SK-MEL-5 (cell line): ENCODE measurements around the gene BAG1. TPM values are rescaled to one million over a fixed set of nuclear protein-coding genes. Genes with fewer than 3 reads are reported as not detected.

Experiments
- DNase-seq: peaks from one replicate; pipeline ENCODE4 v3.0.0-alpha.2; 2016; ENCODE audit warnings: low read depth, low spot score
- in situ Hi-C: cut with HindIII; loops from 2 replicates; pipeline ENCODE4 v1.10.0; 2016; ENCODE audit warnings: low sequenced_read_pairs, high pct_unique_total_duplicates, low pct_unique_long_range_greater_than_20kb
- polyA plus RNA-seq, 2 experiments: library from polyadenylated mRNA; depleted of rRNA; stranded (reverse); fragments of >200 nt; gene quantifications; 2 replicates each; pipeline ENCODE4 v1.2.3, GENCODE V29; 2015
- total RNA-seq: library from RNA; depleted of rRNA; stranded (reverse); fragments of >200 nt; shearing (Covaris generic); gene quantifications from 2 replicates; pipeline ENCODE4 v1.2.3, GENCODE V29; 2014; rRNA removed

The BAG1 gene
- 50.8 and 60.9 TPM in 2 replicates for total RNA-seq
- 76.2 and 84.9 TPM in 2 replicates for polyA plus RNA-seq (2015; cell fraction: cytosol; rRNA removed)
- 23.4 and 54.3 TPM in 2 replicates for polyA plus RNA-seq (2015; cell fraction: nucleus; rRNA removed)

DNA sequence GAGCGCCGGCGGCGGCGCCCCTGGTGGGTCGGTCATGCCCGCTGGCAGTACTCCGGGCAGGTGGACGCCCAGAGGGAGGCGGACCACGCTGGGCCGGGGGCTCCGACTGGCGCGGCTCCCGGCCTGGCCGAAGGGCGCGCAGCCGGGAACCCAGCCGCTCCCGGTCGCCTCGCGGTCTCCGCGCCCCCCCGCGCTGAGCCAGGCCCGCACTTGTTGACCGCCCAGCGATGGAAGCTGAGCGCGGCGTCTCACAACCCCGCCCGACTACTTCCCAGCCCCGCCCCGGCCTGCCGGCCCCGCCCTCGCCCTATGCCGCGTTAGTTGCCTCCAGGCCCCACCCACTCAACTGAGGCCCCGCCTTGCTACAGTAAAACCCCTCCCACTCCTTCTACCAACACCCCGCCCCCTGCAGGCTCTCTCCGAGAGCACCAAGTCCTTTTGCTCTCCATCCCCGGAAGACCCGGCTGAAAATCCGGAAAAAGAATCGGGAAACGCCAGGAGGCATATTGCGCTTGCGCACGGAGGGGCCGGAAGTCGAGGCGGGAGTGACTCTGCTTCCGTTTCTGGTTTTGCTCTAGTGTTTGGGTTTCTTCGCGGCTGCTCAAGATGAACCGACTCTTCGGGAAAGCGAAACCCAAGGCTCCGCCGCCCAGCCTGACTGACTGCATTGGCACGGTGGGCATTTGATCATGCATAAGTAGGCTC is at the start of gene BAG1, which contains the start of gene CHMP5:
BAG1 (minus strand) TSS at position 236 of the 705 bp plus-strand sequence.
CHMP5 (plus strand) TSS at position 577 of the 705 bp plus-strand sequence; CDS start at position 607, 30 bp downstream.
- DNase-seq: peak; percentile 98
- in situ Hi-C loops: no loop called here

DNA sequence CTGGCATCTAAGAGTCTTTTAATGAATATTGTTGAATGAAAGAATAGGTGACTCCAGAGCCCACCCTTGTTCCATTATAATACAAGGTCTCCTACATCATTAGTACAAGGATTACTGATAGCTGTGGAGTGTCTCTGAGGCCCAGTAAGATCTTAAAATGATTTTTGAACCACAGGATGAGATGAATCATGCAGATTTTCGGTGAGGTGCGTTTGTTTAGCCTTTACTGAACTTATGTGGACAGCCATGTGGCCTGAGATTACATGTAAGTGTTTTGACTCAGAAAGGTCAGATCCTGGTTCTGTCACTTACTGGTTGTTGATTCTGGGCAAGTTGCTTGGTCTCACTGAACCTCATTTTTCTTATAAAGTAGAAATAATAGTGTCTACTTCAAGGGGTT is 47.4 kb upstream of the BAG1 start:
- DNase-seq: no peak
- in situ Hi-C loops: no loop called here

DNA sequence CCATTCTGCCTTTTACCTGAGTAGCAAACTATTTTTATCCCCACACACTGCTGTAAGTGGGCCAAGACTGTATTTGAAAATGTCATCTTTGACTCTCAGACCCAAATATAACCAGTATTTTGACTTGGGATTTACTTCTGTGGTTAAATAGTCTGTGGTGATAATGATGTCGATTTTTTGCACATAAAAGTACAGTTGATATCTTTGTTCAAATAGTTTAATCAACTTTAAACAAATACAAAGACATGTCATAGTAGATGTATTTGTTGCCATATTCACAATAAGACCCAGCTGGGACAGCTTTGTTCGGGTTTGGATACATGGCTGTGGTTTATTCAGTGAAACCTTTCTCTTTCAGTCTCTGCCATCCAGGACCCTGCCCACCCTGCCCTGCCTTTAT is 46.2 kb upstream of the BAG1 start:
- in situ Hi-C loops: no loop called here

DNA sequence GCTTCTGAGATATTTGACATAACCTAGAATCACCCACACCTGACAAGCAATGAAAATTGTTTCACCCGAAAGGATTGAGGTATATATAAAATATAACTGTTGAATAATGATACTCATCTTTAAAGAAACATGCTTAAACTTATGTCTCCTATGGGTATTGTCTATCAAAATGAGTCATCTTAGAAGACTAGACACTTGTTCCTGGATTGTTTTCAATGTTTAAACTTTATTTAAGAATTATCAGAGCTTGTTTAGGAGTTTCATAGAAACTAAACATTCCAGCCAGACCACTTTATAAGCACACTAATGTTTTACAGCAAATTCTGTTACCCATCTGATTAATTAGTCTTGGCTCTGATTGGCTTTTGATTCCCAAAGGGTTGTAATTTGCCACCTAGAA is 45.4 kb upstream of the BAG1 start:
- DNase-seq: no peak
- in situ Hi-C loops: no loop called here

More for the DNA sequence above, 46.2 kb upstream of the BAG1 start:
- no peak for DNase-seq

DNA sequence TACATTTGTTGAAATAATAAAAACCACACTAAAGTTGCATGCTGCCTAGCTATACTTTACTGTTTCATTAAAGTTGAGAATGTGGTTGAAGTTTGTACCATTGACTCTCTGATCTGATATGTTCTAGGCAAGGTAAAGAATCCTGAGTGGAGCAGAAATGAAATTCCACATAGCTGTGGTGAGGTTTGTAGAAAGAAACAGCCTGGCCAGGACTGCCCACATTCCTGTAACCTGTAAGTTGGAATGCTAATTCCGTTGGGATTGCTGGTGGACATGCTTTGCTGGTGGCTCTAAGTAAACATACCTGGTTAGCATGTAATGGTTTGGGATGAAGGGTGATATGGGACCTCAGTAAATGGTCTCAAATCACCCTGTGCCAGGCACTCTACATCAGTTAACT is 42.6 kb upstream of the BAG1 start:
- in situ Hi-C loops: no loop called here
- no peak for DNase-seq

DNA sequence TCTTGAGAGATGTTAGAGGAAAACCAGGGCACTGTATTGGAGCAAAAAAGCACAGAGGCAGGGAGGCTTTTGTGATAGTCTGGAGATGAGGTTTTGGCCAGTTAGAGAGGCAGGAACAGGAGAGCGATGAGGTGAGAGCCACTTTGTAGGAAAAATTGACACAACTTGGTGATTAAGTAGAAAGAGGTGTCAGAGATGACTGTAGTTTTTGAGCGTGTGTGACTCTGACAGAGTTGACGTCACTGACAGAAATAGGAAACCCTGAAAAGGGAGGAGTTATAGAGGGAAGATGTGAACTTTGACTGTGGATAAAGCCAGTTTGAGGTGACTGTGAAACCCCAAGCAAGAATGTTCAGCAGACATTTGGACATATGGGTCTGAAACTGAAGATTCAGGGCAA is 41.5 kb upstream of the BAG1 start:
- no peak for DNase-seq
- in situ Hi-C loops: no loop called here

DNA sequence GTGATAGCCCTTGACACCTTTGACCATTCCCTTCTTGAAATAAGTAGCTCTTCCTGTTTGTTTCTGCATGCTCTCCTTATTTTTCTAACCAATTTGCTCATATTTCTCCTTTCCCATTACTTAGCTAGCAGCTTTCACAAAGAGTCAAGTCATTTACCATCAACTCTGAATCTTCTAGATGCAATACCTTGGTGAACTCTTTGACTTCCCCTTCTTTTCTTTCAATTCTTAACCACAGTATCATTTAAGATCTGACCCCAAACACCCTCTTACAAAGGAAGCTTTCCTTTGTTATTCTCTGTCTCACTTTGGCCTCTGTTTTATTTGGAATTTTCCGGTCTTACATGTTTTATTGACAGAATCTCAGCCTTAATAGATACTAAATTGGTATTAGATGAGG is 39.9 kb upstream of the BAG1 start:
- no peak for DNase-seq
- in situ Hi-C loops: no loop called here

DNA sequence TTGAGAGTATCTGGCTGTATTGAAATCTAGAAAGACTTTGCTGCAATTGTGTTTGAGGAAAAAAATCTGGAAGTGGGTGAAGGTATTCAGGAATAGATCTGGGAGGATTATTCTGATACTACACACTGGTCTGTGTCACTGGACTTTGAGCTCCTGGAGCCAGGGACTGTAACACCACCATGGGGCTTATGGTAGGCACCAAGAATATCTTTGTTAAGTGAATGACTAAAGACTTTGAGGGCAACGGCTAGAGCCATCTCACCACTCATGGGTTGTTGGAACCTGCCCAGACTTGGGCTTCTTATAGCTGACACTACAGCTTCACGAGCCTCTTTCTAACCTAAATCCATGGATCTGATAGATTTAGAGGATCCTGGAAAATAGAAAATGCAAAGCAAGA is 36.0 kb upstream of the BAG1 start:
- in situ Hi-C loops: no loop called here

DNA sequence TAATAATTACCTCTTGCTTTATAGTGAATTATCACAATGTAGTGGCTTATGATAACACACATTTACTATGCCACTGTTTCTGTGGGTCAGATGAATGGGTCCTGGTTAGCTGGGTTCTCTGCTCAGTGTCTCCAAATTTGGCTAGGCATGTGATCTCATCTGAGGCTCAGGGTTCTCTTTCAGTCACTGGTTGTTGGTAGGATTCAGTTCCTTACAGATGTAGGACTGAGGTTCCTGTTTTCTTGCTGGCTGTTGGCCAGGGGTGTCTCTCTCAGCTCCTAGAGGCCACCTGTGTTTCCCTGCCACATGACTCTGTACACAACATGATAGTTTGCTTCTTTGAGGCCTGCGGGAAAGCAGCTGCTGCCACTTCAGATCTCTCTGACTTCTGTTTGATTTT is 32.9 kb upstream of the BAG1 start:
- peak; percentile 14 for DNase-seq
- in situ Hi-C loops: no loop called here

More for the DNA sequence above, 36.0 kb upstream of the BAG1 start:
- DNase-seq: no peak

DNA sequence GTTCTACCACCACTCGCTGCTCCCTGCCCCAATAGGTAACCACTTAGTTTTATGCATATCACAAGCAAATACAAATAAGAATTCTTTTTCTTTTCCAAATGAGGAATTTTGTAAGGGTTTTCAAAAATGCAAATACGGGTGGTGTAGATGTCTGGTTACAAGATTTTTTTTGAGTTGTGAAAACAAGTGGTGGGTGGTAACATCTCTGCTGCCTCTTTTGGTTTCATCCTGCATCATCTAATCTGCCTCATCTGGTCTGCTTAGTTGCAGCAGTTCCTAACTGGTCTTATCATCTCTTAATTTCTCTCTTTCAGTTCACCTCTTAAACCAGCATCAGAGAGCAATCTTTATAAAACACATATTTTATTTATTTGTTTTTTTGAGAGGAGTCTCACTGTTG is 31.1 kb upstream of the BAG1 start:
- DNase-seq: no peak
- in situ Hi-C loops: no loop called here

DNA sequence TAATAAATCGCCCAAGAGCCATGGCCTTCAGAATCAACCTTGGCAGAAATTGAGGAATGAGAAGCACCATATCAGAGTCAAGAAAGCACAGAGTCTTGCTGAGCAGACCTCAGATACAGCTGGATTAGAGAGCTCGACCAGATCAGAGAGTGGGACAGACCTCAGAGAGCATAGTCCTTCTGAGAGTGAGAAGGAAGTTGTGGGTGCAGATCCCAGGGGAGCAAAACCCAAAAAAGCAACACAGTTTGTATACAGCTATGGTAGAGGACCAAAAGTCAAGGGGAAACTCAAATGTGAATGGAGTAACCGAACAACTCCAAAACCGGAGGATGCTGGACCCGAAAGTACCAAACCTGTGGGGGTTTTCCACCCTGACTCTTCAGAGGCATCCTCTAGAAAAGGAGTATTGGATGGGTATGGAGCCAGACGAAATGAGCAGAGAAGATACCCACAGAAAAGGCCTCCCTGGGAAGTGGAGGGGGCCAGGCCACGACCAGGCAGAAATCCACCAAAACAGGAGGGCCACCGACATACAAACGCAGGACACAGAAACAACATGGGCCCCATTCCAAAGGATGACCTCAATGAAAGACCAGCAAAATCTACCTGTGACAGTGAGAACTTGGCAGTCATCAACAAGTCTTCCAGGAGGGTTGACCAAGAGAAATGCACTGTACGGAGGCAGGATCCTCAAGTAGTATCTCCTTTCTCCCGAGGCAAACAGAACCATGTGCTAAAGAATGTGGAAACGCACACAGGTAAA is 30.3 kb upstream of the BAG1 start:
- in situ Hi-C loops: no loop called here
- DNase-seq: no peak

DNA sequence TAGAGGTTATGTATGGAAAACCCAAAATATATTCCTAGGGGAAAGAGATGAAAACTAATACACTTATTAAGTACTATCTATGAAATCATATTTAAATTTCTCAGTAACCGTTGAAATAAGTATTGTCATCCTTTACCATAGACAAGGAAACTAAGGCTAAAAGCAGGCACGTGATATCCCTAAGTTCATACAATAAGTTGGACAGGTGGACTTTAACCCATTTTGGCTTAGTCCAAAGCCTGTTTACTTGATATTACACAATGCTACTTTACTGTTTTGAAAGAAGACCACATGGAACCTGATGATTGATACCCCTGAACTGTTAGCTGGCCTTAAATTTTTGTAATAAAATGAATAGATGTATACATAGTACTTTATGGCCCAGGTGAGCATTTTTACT is 29.3 kb upstream of the BAG1 start:
- no peak for DNase-seq
- in situ Hi-C loops: no loop called here

DNA sequence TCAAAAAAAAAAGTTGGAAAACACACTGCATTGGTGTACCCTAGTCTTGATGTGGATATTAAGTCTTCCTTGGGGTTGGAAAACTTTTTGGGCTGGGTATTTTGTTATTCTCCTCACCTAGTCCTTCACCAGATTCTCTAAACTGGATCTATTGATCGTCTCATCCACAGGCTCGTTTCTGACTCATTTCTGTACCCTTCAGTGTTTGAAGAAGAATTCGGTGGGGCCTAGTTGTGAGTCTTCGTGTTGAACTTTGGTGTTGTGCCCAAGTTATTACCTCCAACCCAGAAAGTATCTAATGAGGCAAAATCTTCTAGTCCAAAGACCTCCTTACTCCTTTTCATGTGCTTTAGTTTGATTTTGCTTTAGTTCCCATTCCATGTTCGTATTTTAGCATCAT is 27.4 kb upstream of the BAG1 start:
- in situ Hi-C loops: no loop called here

DNA sequence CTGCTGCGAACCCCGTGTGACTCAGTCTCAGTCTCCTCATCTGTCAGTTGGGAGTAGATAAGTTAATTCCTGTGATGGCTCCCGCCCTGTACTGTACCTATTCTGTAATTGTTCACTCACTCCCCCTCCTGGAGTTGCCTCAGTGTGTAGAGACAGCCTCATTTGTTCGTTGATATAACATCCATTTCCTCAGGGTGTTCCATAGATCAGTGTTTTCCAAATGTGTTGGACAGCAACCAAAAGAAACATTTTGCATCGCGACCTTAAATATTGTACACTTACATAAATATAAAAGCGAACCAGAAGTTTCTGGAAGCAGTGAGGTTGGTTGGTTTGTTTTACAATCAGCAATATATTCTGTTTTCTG is 26.5 kb upstream of the BAG1 start:
- in situ Hi-C loops: no loop called here
- DNase-seq: no peak

More for the DNA sequence above, 27.4 kb upstream of the BAG1 start:
- no peak for DNase-seq

DNA sequence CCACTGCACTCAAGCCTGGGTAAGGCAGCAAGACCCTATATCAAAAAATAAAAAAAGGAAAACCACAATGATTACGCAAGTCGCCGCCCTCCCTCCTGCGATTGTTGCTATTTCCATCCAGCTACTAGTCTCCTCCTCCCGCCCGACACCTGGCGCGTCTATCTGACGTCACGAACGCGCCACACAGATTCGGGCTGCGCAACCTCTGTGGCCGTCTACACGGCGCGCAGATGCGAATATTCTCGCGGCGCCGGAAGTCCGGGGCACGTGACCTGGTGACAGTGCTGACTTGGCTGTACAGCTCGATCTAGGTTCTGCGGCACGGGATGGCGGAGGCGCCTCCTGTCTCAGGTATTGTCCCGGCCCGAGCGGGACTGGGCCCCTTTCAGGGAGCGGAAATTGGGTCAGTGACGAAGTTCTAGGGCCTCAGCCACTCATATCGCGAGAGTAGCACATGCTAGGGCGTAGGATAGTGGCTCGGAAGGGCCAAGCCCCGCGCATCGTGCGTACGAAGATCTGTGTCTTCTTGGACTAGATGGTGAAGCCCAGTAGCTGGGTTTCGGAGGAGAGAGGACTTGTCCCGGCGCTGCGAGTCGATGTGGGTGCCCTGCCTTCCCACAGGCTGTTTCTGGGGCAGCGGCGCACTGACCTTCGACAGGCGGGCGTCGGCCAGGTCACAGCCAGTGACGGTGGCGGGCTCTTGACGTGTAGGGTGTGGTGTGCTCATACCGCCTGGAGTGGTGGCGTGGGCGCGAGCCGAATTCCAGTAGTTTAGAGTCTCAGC is 25.9 kb upstream of the BAG1 start, which contains the start of gene NFX1:
NFX1 (plus strand) TSS at position 270 of the 784 bp plus-strand sequence; CDS start at position 327, 57 bp downstream.
- DNase-seq: peak; percentile 96
- in situ Hi-C loops: no loop called here

DNA sequence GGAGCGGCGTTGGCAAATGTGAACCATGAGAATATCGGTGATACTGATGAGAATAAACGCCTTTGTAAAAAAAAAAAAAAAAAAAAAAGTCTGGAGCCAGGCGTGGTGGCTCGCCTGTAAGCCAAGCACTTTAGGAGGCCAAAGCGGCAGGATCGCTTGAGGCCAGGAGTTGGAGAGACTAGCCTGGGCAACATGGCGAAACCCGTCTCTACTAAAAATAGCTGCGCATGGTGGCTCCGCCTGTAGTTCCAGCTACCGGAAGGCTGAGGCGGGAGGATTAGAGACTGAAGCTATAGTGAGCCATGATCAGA is 25.4 kb upstream of the BAG1 start:
- in situ Hi-C loops: no loop called here
- DNase-seq: no peak

DNA sequence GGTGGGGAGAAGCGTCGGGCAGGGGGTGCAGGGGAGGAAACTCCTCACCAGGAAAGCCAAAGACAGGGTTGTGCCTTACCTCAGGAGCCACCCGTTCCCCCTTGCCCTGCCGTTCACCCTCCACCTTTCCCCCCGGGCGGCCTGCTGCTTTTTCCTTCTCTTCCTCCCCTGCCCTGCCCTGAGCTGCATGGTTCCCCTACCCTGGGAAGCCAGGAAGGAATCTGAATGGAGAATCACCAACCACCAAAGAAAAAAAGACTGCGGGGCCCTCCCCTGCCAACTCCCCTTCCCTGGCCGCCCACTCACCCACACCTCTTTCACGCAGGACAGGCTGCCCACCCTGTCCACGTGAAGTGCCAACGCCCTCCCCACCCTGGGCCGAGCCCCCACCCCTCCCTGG is 25.0 kb upstream of the BAG1 start:
- in situ Hi-C loops: no loop called here
- no peak for DNase-seq

DNA sequence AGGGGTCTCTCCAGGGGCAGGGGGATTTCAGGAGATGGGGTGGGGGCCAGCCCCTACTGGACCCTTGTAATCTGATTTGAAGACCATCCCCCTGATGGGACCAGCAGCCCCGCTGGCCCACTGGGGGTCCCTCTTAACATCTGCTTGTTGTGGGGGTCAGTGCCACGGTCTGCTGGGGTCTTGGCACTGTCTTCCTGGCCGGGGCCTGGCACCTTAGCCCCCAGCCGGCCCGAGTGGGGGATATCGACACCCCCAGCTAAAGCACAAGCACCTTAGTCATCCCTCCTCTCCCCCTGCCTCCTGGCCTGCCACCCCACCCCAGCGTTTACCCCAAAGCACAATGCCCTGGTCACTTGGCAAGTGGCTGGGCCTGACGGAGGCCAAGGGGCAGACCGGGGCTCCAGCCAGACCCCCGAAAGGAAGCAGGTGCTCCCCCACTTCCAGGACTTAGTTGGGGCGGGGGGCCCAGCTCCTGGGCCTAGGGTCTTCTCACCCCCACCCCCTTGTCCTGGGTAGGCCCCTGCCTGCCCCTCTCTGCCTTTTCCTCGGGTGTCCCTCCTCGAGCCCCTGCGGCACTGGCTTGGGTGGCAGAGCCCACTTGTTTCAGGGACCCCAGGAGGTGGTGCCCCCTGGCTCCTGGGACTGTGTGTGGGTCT is 24.4 kb upstream of the BAG1 start:
- no peak for DNase-seq
- in situ Hi-C loops: no loop called here
